ENCODE data around the gene EVC2.

Gene EVC2

GRCh38 chr4:5746829-5747737, 38.7 kb upstream of the EVC2 start:
- Mint-ChIP-seq H3K9me3 (no peaks in the 10 kb centered on the region), H3K4me1 (peaks cover 34% of the 10 kb centered on the region)
- TF ChIP-seq, protein P1, sequence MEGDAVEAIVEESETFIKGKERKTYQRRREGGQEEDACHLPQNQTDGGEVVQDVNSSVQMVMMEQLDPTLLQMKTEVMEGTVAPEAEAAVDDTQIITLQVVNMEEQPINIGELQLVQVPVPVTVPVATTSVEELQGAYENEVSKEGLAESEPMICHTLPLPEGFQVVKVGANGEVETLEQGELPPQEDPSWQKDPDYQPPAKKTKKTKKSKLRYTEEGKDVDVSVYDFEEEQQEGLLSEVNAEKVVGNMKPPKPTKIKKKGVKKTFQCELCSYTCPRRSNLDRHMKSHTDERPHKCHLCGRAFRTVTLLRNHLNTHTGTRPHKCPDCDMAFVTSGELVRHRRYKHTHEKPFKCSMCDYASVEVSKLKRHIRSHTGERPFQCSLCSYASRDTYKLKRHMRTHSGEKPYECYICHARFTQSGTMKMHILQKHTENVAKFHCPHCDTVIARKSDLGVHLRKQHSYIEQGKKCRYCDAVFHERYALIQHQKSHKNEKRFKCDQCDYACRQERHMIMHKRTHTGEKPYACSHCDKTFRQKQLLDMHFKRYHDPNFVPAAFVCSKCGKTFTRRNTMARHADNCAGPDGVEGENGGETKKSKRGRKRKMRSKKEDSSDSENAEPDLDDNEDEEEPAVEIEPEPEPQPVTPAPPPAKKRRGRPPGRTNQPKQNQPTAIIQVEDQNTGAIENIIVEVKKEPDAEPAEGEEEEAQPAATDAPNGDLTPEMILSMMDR (IDR thresholded peaks at IDR 0.05), result no peak

GRCh38 chr4:5746250-5746649, 37.9 kb upstream of the EVC2 start:
- TF ChIP-seq, protein P1 (IDR thresholded peaks at IDR 0.05), result no peak
- Mint-ChIP-seq H3K36me3 (ENCODE audit: low read depth) (peaks cover 30% of the 10 kb centered on the region), H3K27ac (no peak overlapping the region), H3K27me3 (ENCODE audit: low read depth, poor library complexity) (peaks cover 2% of the 10 kb centered on the region), H3K9me3 (no peaks in the 10 kb centered on the region), H3K4me3 (no peak overlapping the region), H3K4me1 (peaks cover 25% of the 10 kb centered on the region)
- no peak for DNase-seq

More at GRCh38 chr4:5746829-5747737, 38.7 kb upstream of the EVC2 start:
- DNase-seq, result no peak
- Mint-ChIP-seq H3K27me3 (ENCODE audit: low read depth, poor library complexity) (peaks cover 2% of the 10 kb centered on the region), H3K4me3 (no peak overlapping the region), H3K27ac (peak overlapping the region; percentile 36), H3K36me3 (ENCODE audit: low read depth) (peaks cover 30% of the 10 kb centered on the region)

GRCh38 chr4:5742968-5743367, 34.6 kb upstream of the EVC2 start:
- no peak for DNase-seq
- H3K27ac Mint-ChIP-seq, result no peak overlapping the region
- H3K36me3 Mint-ChIP-seq (ENCODE audit: low read depth), result peaks cover 17% of the 10 kb centered on the region
- H3K4me1 Mint-ChIP-seq, result peaks cover 17% of the 10 kb centered on the region
- TF ChIP-seq, protein P1 (IDR thresholded peaks at IDR 0.05), result no peak
- H3K9me3 Mint-ChIP-seq, result no peaks in the 10 kb centered on the region
- H3K4me3 Mint-ChIP-seq, result no peak overlapping the region
- peaks cover 2% of the 10 kb centered on the region for H3K27me3 Mint-ChIP-seq (ENCODE audit: low read depth, poor library complexity)

DNA sequence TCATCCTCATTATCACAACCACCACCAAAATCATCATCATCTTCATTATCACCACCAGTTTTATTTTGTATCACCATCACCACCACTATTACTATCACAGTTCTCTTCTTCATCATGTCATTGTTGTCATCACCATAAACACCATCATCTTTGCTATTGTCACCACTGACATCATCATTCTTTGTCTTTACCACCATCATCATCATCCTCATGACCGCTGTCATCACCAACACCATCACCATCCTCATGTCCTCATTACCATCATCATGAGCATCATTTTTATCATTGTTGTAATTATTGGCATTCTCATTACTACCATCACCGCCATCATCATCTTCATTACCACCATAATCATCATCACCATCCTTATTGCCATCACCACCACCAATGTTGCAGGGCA, 34.0 kb upstream of the EVC2 start:
- H3K36me3 Mint-ChIP-seq (ENCODE audit: low read depth), result peaks cover 18% of the 10 kb centered on the region
- TF ChIP-seq, protein P1 (IDR thresholded peaks at IDR 0.05), result no peak

GRCh38 chr4:5738061-5738460, 29.7 kb upstream of the EVC2 start:
- Mint-ChIP-seq H3K27ac (no peak overlapping the region), H3K9me3 (no peaks in the 10 kb centered on the region), H3K4me1 (no peaks in the 10 kb centered on the region)

More for the DNA sequence above, 34.0 kb upstream of the EVC2 start:
- Mint-ChIP-seq H3K9me3 (no peaks in the 10 kb centered on the region), H3K4me1 (peaks cover 14% of the 10 kb centered on the region), H3K27ac (no peak overlapping the region), H3K4me3 (no peak overlapping the region), H3K27me3 (ENCODE audit: low read depth, poor library complexity) (peaks cover 2% of the 10 kb centered on the region)
- DNase-seq, result no peak

More at GRCh38 chr4:5738061-5738460, 29.7 kb upstream of the EVC2 start:
- TF ChIP-seq, protein P1 (IDR thresholded peaks at IDR 0.05), result no peak
- Mint-ChIP-seq H3K36me3 (ENCODE audit: low read depth) (peaks cover 46% of the 10 kb centered on the region), H3K4me3 (no peak overlapping the region), H3K27me3 (ENCODE audit: low read depth, poor library complexity) (no peaks in the 10 kb centered on the region)
- no peak for DNase-seq
